ENCODE measurements around the gene STRN3.
A peak's percentile ranks its signal among the peaks of the same experiment; 100 is the strongest.
"Not testable (repeated sequence)": the region's sequence is repeated elsewhere in the genome, so short reads cannot be mapped to it uniquely, and the experiment has no call there.

The STRN3 gene

GRCh38 chr14:31030469-31030868 lies 4.3 kb upstream of the STRN3 start:
- DNase-seq, result no peak

GRCh38 chr14:31029016-31029970 lies 3.1 kb upstream of the STRN3 start:
- no peak for DNase-seq

- DNase-seq, result peak; percentile 7
Measured at GRCh38 chr14:31027847-31028246, 1.7 kb upstream of the STRN3 start.

GRCh38 chr14:31026450-31027235 lies 464 bp upstream of the STRN3 start:
- DNase-seq, result peak; percentile 98

GRCh38 chr14:31025367-31026076 lies 657 bp downstream of the STRN3 start, which contains the start of gene AP4S1:
AP4S1 (plus strand) TSS chr14:31025649; CDS start chr14:31066197, 40,548 bp downstream.
- DNase-seq, result peak; percentile 41

GRCh38 chr14:31024577-31025366 lies 1.4 kb downstream of the STRN3 start:
- DNase-seq, result peak; percentile 29

GRCh38 chr14:31024010-31024480 lies 2.1 kb downstream of the STRN3 start:
- no peak for DNase-seq

- DNase-seq, result no peak
Measured at GRCh38 chr14:31022386-31022785, 3.8 kb downstream of the STRN3 start.

- DNase-seq, result no peak
Measured at GRCh38 chr14:31021576-31021949, 4.6 kb downstream of the STRN3 start.

- DNase-seq, result no peak
Measured at GRCh38 chr14:31020834-31021575, 5.2 kb downstream of the STRN3 start.

GRCh38 chr14:31018057-31018645 lies 8.0 kb downstream of the STRN3 start:
- DNase-seq, result no peak

GRCh38 chr14:31013841-31014240 lies 12.3 kb downstream of the STRN3 start:
- DNase-seq, result no peak

GRCh38 chr14:31010935-31011334 lies 15.2 kb downstream of the STRN3 start:
- no peak for DNase-seq

GRCh38 chr14:31009836-31010574 lies 16.2 kb downstream of the STRN3 start:
- DNase-seq, result no peak

GRCh38 chr14:31006703-31007102 lies 19.5 kb downstream of the STRN3 start:
- DNase-seq, result no peak

GRCh38 chr14:31004007-31004406 lies 22.2 kb downstream of the STRN3 start:
- DNase-seq, result not testable (repeated sequence)

GRCh38 chr14:31003284-31003683 lies 22.9 kb downstream of the STRN3 start:
- no peak for DNase-seq

GRCh38 chr14:31001339-31001658 lies 24.9 kb downstream of the STRN3 start:
- DNase-seq, result no peak

GRCh38 chr14:31000629-31001338 lies 25.4 kb downstream of the STRN3 start:
- no peak for DNase-seq
